Esophagus squamous epithelium (tissue), 4 donors: Measurements from ENCODE around the gene DEPDC1.

ENCODE experiments used
- POLR2A ChIP-seq, 4 donors: fragments of 450-650 bp; IDR thresholded peaks; one replicate each; pipeline ENCODE4 v1.6.1; 2017; ENCODE audit warnings: antibody characterized with exemption in 4 of 4, mild to moderate bottlenecking in 4 of 4, moderate library complexity in 3 of 4
- TF ChIP-seq, protein P1 (sequence below), 6 experiments: fragments of 450-650 bp in 4 of 6; fragments of 200-600 bp in 2 of 6; sonication (generic) in 2 of 6; IDR thresholded peaks; one replicate each; pipeline ENCODE4 v1.5.1; 2016 to 2019; ENCODE audit warnings: antibody characterized with exemption in 6 of 6, mild to moderate bottlenecking in 4 of 6, moderate library complexity in 4 of 6

GRCh38 chr1:68459091-68459490 lies 37.8 kb downstream of the DEPDC1 start:
- TF ChIP-seq POLR2A (IDR thresholded peaks at IDR 0.05) = no peak
- TF ChIP-seq, protein P1, sequence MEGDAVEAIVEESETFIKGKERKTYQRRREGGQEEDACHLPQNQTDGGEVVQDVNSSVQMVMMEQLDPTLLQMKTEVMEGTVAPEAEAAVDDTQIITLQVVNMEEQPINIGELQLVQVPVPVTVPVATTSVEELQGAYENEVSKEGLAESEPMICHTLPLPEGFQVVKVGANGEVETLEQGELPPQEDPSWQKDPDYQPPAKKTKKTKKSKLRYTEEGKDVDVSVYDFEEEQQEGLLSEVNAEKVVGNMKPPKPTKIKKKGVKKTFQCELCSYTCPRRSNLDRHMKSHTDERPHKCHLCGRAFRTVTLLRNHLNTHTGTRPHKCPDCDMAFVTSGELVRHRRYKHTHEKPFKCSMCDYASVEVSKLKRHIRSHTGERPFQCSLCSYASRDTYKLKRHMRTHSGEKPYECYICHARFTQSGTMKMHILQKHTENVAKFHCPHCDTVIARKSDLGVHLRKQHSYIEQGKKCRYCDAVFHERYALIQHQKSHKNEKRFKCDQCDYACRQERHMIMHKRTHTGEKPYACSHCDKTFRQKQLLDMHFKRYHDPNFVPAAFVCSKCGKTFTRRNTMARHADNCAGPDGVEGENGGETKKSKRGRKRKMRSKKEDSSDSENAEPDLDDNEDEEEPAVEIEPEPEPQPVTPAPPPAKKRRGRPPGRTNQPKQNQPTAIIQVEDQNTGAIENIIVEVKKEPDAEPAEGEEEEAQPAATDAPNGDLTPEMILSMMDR (IDR thresholded peaks at IDR 0.05) = no peak
